AG08395 (cell line): Measurements from ENCODE around the gene NFIA.

Experiments
- DNase-seq: peaks from one replicate; pipeline ENCODE4 v3.0.0; 2012; ENCODE audit warnings: mixed read lengths, low spot score

NFIA gene

GRCh38 chr1:61370913-61371279 lies 288.5 kb downstream of the NFIA start:
- no peak for DNase-seq

- DNase-seq, result no peak
Measured at GRCh38 chr1:61372944-61373343, 290.6 kb downstream of the NFIA start.

GRCh38 chr1:61374156-61374555 lies 291.8 kb downstream of the NFIA start:
- no peak for DNase-seq

GRCh38 chr1:61375082-61375880 lies 292.9 kb downstream of the NFIA start:
- DNase-seq, result no peak

- no peak for DNase-seq
Measured at GRCh38 chr1:61376151-61376550, 293.8 kb downstream of the NFIA start.

GRCh38 chr1:61377242-61377958 lies 295.0 kb downstream of the NFIA start:
- no peak for DNase-seq

- DNase-seq, result no peak
Measured at GRCh38 chr1:61378494-61379180, 296.3 kb downstream of the NFIA start.

- no peak for DNase-seq
Measured at GRCh38 chr1:61379693-61380092, 297.3 kb downstream of the NFIA start.

- no peak for DNase-seq
Measured at GRCh38 chr1:61380561-61380960, 298.2 kb downstream of the NFIA start.

- no peak for DNase-seq
Measured at GRCh38 chr1:61386323-61386722, 304.0 kb downstream of the NFIA start.

GRCh38 chr1:61386770-61387169 lies 304.4 kb downstream of the NFIA start:
- no peak for DNase-seq

- no peak for DNase-seq
Measured at GRCh38 chr1:61387829-61388228, 305.5 kb downstream of the NFIA start.

- no peak for DNase-seq
Measured at GRCh38 chr1:61388566-61388965, 306.2 kb downstream of the NFIA start.

GRCh38 chr1:61389194-61389925 lies 307.0 kb downstream of the NFIA start:
- DNase-seq, result no peak

- DNase-seq, result no peak
Measured at GRCh38 chr1:61389926-61390845, 307.8 kb downstream of the NFIA start.

- DNase-seq, result no peak
Measured at GRCh38 chr1:61391730-61392129, 309.4 kb downstream of the NFIA start.

GRCh38 chr1:61392409-61393242 lies 310.3 kb downstream of the NFIA start:
- no peak for DNase-seq

- no peak for DNase-seq
Measured at GRCh38 chr1:61393575-61393974, 311.2 kb downstream of the NFIA start.

GRCh38 chr1:61395146-61395800 lies 312.9 kb downstream of the NFIA start:
- no peak for DNase-seq

- no peak for DNase-seq
Measured at GRCh38 chr1:61397495-61397894, 315.1 kb downstream of the NFIA start.
